A673 (cell line): ENCODE data around the gene PXDN.

Experiments used
- CTCF ChIP-seq: fragments of 300-800, 200-600 bp; sonication (generic); conservative IDR thresholded peaks from 2 replicates; pipeline ENCODE4 v1.5.1; 2017; ENCODE audit warnings: low read depth, mild to moderate bottlenecking, antibody characterized with exemption, low read length, moderate library complexity, mixed read lengths
- EZH2 ChIP-seq: fragments of 200-600 bp; sonication (generic); IDR thresholded peaks from 2 replicates; pipeline ENCODE4 v1.6.1; 2017; ENCODE audit warnings: borderline replicate concordance, low read depth, mild to moderate bottlenecking, mixed read lengths, antibody characterized with exemption, low read length; ENCODE audit not compliant: poor library complexity, severe bottlenecking

GRCh38 chr2:1591461-1591770 lies 152.9 kb downstream of the PXDN start:
- no peak for TF ChIP-seq CTCF
- no peak for TF ChIP-seq EZH2
